Osteoblast (primary cell): ENCODE measurements around the gene TCN1. TPM values are rescaled to one million over a fixed set of nuclear protein-coding genes. Genes with fewer than 3 reads are reported as not detected.
"Not testable (repeated sequence)": the region's sequence is repeated elsewhere in the genome, so short reads cannot be mapped to it uniquely, and the experiment has no call there.

Source experiments
- DNase-seq: peaks from one replicate; pipeline ENCODE4 v3.0.0; 2011; ENCODE audit warnings: low spot score, mixed read lengths; ENCODE audit not compliant: insufficient read length; ENCODE audit errors: missing footprints
- H2AFZ ChIP-seq: 2 replicates; pipeline ENCODE4 v1.6.0; 2011; ENCODE audit warnings: mild to moderate bottlenecking, low read length
- H3K27ac ChIP-seq: 2 replicates; pipeline ENCODE4 v1.5.1; 2011; ENCODE audit warnings: mild to moderate bottlenecking, low read depth, low read length, moderate library complexity
- H3K27me3 ChIP-seq: 2 replicates; pipeline ENCODE4 v1.6.0; 2012; ENCODE audit warnings: mild to moderate bottlenecking, control low read depth, inconsistent platforms, low read length, moderate library complexity; ENCODE audit not compliant: insufficient read depth
- H3K36me3 ChIP-seq: 2 replicates; pipeline ENCODE4 v1.5.1; 2011; ENCODE audit warnings: mild to moderate bottlenecking, low read length, control low read depth, moderate library complexity; ENCODE audit not compliant: insufficient read depth
- H3K4me1 ChIP-seq: 2 replicates; pipeline ENCODE4 v1.5.1; 2011; ENCODE audit warnings: mild to moderate bottlenecking, low read length, control low read depth, moderate library complexity; ENCODE audit not compliant: insufficient read depth
- H3K4me2 ChIP-seq: 2 replicates; pipeline ENCODE4 v1.6.0; 2011; ENCODE audit warnings: mild to moderate bottlenecking, low read length; ENCODE audit not compliant: insufficient read depth
- H3K4me3 ChIP-seq: fragments of 200-600 bp; sonication (generic); 3 replicates; pipeline ENCODE4 v1.5.1; 2012; ENCODE audit warnings: mild to moderate bottlenecking, low read length, inconsistent platforms; ENCODE audit not compliant: insufficient read depth
- H3K79me2 ChIP-seq: 2 replicates; pipeline ENCODE4 v1.6.0; 2012; ENCODE audit warnings: mild to moderate bottlenecking, low read length, control low read depth, inconsistent platforms; ENCODE audit not compliant: insufficient read depth
- H3K9me3 ChIP-seq: 2 replicates; pipeline ENCODE4 v1.5.1; 2011; ENCODE audit warnings: low read depth, low read length, control low read depth
- H4K20me1 ChIP-seq: 2 replicates; pipeline ENCODE4 v1.6.0; 2012; ENCODE audit warnings: mild to moderate bottlenecking, low read length, control low read depth; ENCODE audit not compliant: insufficient read depth
- total RNA-seq: library from RNA; depleted of rRNA; stranded (reverse); fragments of >200 nt; gene quantifications from 2 replicates; pipeline ENCODE4 v1.2.3, GENCODE V29; 2012
- TF ChIP-seq, protein P1 (sequence below): IDR thresholded peaks from 2 replicates; pipeline ENCODE4 v1.5.1; 2011; ENCODE audit warnings: mild to moderate bottlenecking, low read depth, low read length, moderate library complexity; ENCODE audit errors: extremely low read depth

The TCN1 gene, protein sequence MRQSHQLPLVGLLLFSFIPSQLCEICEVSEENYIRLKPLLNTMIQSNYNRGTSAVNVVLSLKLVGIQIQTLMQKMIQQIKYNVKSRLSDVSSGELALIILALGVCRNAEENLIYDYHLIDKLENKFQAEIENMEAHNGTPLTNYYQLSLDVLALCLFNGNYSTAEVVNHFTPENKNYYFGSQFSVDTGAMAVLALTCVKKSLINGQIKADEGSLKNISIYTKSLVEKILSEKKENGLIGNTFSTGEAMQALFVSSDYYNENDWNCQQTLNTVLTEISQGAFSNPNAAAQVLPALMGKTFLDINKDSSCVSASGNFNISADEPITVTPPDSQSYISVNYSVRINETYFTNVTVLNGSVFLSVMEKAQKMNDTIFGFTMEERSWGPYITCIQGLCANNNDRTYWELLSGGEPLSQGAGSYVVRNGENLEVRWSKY
- not detected in 2 replicates for total RNA-seq

- no peak within 1 kb of the TSS for H2AFZ ChIP-seq
- no peaks in the 10 kb centered on the region for H3K4me1 ChIP-seq
- TF ChIP-seq, protein P1, sequence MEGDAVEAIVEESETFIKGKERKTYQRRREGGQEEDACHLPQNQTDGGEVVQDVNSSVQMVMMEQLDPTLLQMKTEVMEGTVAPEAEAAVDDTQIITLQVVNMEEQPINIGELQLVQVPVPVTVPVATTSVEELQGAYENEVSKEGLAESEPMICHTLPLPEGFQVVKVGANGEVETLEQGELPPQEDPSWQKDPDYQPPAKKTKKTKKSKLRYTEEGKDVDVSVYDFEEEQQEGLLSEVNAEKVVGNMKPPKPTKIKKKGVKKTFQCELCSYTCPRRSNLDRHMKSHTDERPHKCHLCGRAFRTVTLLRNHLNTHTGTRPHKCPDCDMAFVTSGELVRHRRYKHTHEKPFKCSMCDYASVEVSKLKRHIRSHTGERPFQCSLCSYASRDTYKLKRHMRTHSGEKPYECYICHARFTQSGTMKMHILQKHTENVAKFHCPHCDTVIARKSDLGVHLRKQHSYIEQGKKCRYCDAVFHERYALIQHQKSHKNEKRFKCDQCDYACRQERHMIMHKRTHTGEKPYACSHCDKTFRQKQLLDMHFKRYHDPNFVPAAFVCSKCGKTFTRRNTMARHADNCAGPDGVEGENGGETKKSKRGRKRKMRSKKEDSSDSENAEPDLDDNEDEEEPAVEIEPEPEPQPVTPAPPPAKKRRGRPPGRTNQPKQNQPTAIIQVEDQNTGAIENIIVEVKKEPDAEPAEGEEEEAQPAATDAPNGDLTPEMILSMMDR: no peak
- H4K20me1 ChIP-seq: no peaks in the 10 kb centered on the region
- H3K79me2 ChIP-seq: no peaks in the 10 kb centered on the region
- H3K27me3 ChIP-seq: no peaks in the 10 kb centered on the region
- no peaks in the 10 kb centered on the region for H3K9me3 ChIP-seq
- H3K36me3 ChIP-seq: no peaks in the 10 kb centered on the region
- no peak for DNase-seq
- H3K27ac ChIP-seq: no peak within 1 kb of the TSS
- no peak within 1 kb of the TSS for H3K4me2 ChIP-seq
- H3K4me3 ChIP-seq: no peak within 1 kb of the TSS
Measured at GRCh38 chr11:59866397-59866796, at the start of gene TCN1. Gene TCN1 (minus strand): TSS chr11:59866487. CDS start chr11:59866470, 17 bp downstream.

- H3K36me3 ChIP-seq, H3K4me2 ChIP-seq, DNase-seq, H3K27ac ChIP-seq, H3K79me2 ChIP-seq, H3K9me3 ChIP-seq, H3K4me1 ChIP-seq, H4K20me1 ChIP-seq, H3K4me3 ChIP-seq, H2AFZ ChIP-seq, H3K27me3 ChIP-seq: not testable (repeated sequence)
Measured at GRCh38 chr11:59903569-59903968, 37.3 kb upstream of the TCN1 start.

DNA sequence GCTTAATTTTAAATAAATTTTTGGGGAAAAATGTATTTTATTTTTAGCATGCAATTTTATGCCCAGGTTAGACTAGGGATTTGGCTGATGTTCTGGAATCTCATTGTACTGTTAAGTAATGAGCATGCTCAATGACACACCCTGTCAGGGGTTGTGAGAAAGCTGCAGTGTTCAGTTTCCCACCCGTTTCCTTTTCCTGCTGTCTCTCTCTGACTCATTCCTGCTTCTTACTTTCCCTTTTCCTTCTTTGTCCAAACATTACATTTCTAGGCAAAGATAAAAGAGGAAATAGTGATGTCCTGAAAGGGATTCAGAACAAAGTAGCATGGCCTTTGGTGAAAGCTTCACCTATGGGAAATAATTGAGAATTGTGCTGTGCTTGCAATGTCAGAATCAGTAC, 35.0 kb upstream of the TCN1 start:
- Histone ChIP-seq H3K9me3 (no peaks in the 10 kb centered on the region), H3K36me3 (no peaks in the 10 kb centered on the region), H3K27ac (no peak overlapping the region), H2AFZ (no peak overlapping the region), H3K27me3 (no peaks in the 10 kb centered on the region), H4K20me1 (no peaks in the 10 kb centered on the region), H3K79me2 (no peaks in the 10 kb centered on the region), H3K4me2 (no peak overlapping the region), H3K4me3 (no peak overlapping the region), H3K4me1 (no peaks in the 10 kb centered on the region)
- DNase-seq: no peak
- TF ChIP-seq, protein P1: no peak

- Histone ChIP-seq H3K27ac (no peak overlapping the region), H3K9me3 (no peaks in the 10 kb centered on the region), H3K4me1 (no peaks in the 10 kb centered on the region), H4K20me1 (no peaks in the 10 kb centered on the region), H3K27me3 (no peaks in the 10 kb centered on the region), H2AFZ (no peak overlapping the region), H3K79me2 (no peaks in the 10 kb centered on the region), H3K36me3 (no peaks in the 10 kb centered on the region), H3K4me2 (no peak overlapping the region), H3K4me3 (no peak overlapping the region)
- no peak for DNase-seq
- TF ChIP-seq, protein P1: no peak
Measured at GRCh38 chr11:59900366-59901126, 34.3 kb upstream of the TCN1 start.
